CD1c-positive myeloid dendritic cell (primary cell): ENCODE results near the gene CRYBG3.

Source experiments
- DNase-seq: peaks from one replicate; pipeline ENCODE4 v3.0.0-alpha.2; 2016; ENCODE audit errors: extremely low spot score

The CRYBG3 gene

GRCh38 chr3:97838393-97838792 lies 16.6 kb downstream of the CRYBG3 start:
- no peak for DNase-seq

GRCh38 chr3:97839944-97840343 lies 18.1 kb downstream of the CRYBG3 start:
- no peak for DNase-seq

- DNase-seq = no peak
These were observed 19.5 kb downstream of the CRYBG3 start for GRCh38 chr3:97841304-97841703.

DNA sequence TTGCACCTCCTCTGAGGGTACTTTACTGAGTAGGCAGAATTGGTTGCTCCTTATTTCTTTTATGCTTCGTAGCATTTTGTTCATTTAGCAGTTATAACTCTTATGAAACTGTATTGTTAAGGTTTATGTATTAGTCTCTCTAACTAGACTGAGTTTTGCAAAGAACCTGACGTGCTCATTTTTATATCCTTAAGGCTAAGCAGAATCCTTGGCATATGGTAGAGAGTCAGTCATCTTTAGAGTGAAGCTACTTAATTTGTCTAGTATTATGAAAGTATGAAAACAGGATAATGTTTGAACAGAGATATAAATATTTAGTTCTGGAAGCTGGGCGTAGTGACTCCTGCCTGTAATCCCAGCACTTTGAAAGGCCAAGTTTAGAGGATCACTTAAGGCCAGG lies 20.1 kb downstream of the CRYBG3 start:
- no peak for DNase-seq

DNA sequence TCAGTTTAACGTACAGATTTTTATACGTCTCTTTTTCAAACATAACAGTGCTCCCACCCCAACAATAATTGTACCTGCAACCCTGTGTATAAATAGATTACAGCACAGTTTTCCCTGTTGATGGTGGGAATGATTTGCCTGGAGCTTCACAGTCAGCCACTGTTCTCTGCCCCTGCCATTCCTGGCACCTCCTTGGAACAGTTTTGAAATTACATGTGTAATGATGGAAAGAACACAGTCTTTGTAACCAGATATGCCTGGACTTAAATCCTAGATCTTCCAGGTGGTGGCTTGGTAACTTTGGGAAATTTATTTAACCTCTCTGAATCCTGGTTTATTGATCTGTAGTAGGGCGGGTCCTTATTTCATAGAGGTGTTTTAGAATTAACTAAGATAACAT lies 27.0 kb downstream of the CRYBG3 start:
- DNase-seq = no peak

- DNase-seq = no peak
These were observed 35.6 kb downstream of the CRYBG3 start for GRCh38 chr3:97857401-97857800.

DNA sequence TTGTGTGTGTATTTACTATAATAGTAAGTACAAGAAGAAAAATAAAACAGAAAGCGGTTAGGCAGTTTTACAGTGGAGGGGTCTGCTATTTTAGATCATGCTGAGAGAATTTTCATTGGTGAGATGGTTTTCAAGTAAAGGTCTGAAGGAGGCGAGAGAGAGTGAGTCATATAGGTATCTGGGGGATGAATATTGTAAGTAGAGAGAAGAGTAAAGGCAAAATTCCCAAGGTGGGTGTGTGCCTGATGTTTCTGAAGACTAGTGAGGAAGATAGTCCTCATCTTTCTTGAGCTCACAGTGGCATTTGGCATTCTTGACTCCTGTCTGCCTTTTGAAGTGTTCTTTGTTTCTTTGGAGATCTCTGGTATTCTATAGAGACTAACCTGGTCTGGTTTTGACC lies 38.6 kb downstream of the CRYBG3 start:
- DNase-seq = no peak

DNA sequence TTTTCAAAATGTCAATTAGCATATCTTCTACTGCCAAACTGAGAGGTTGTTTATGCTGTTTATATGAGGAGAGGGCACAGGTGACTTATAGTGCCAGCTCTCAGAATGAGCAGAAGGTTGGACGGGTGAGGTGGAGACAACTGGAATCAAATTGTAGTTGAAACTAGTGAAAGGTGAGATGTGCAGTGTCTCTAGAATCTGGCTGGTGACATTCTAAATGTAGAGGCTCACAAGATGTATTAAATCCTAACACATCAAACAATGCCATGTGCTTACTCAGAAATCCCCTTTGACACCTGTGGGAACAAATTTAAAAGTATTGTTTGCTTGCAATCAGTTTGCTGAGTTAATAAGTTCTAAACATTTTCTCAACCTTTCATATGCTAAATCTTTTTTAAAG lies 40.8 kb downstream of the CRYBG3 start:
- no peak for DNase-seq

- no peak for DNase-seq
These were observed 41.2 kb downstream of the CRYBG3 start for GRCh38 chr3:97863031-97863430.

GRCh38 chr3:97863775-97864174 lies 42.0 kb downstream of the CRYBG3 start:
- DNase-seq = no peak

DNA sequence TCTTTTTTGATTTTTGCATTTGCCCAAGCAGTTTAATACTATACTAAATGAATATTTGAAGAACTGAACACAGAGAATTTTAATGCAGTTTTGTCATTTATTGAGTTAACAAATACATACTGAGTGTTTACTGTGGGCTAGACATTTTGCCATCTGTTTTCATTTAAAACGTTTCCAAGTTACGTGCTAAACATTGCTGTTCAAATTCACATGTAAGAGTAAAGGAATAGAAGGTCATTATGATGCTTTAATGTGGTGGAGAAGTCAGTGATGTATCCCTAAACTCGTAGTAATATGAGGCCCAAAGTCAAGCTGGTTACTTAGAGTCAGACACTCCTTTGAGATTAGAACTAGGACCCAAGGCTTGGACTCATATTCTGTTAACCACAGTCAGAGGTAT lies 49.4 kb downstream of the CRYBG3 start:
- no peak for DNase-seq

DNA sequence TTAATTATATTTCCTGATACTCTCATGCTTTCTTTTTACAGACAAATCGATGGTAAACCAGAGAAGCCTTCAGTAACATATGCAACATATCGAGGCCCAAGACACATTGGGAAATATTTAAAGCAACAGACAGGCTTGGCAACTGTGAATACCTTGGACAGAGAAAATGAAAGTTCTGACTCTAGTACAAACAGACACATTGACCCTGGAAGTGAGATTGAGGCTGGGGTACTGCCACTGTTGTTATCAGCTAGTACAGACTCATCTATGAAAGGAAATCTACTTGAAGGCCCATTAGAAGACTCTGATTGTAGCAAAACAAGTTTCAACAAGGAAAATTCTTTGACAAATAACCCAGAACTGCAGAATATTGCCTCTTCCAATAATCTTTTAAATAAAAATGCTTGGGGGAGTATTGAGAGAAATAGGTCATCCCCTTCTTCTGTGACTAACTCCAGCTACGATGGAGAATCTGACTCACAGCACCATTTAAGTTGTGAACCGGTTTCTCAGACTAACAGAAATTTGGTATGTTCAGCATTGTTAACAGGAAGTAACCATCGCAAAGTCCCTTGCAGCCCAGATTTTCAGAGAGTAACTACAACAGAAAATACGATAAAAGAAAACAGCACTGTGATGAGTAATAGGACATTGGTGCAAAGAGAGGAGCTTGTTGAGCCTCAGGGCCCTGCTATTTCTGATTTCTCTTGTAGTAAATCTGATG lies 50.2 kb downstream of the CRYBG3 start:
- no peak for DNase-seq

DNA sequence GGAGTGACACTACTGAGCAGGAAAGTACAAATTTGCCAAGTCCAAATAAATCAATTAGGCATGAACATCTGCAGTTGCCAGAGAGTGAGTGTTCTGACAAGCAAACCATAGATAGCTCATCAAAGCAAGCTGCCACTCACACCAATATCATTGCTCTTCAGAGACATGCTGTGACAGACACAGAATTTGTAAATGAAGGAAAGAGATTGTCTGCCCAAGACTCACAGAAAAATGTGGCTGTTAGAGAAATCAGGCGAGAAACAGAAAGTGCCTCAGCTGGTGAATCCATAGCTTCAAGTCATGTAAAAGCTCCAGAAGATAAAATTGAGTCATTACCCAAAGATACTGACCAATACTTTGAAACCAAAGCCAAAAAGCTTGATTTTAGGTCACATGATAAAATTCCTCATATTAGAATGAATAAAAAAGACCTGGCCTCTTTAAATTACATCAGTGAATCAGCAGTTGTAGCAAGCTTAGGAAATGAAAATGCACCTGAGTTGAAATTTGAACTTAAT lies 50.8 kb downstream of the CRYBG3 start:
- no peak for DNase-seq

- no peak for DNase-seq
These were observed 58.5 kb downstream of the CRYBG3 start for GRCh38 chr3:97880267-97880666.

DNA sequence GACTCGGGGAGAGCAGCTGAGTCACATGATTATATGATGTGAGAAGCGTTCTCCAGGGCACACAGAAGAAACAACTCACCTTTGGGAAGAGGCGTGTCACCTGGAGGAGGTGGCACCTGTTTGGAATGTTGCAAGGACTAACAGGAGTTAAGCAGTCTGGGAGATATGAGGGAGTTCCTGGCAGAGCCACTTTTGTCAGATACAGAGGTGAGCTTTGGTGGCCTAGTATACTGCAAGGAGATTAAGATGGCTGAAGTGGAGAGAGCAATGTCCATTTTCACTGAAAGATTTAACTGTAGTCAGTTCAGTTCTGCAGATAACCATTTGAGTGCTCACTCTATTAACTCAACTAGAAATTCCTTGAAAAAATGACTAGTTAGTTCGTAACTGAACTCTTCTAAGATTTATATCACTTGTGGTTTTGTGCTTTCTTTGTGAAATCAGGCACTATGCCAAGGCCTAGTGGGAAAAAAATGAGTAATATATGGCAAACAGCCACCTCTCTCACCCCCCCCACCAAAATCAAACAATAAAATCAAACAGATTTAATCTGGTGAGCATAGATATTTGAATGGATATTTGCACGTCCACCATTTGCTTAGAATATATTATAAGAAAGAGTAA lies 61.3 kb downstream of the CRYBG3 start:
- no peak for DNase-seq

GRCh38 chr3:97883736-97884135 lies 61.9 kb downstream of the CRYBG3 start:
- DNase-seq = no peak

DNA sequence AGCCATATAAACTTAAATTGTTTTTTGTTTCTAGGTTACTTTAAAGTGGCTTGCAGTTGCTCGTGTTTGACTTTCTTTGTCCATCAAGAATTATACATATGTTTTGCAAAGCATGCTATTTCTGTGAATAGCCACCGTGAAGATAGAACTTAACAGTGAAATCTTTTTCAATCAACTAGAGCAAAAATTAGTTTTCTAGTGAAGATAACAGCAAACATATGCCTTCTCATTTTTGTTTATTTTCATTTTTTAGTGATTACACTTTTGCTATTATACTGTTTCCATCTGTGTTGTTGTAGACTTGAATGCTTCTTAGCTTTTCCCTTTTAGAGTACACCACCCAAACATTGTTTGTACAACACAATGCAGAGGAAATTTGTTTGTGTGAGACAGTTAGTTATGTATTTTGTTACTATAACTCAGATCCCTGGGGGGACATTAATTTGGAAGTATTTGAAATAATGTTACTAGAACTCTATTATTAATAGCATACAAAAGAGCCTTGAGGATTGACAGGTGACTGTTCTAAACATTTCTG lies 62.8 kb downstream of the CRYBG3 start:
- no peak for DNase-seq

- no peak for DNase-seq
These were observed 64.4 kb downstream of the CRYBG3 start for GRCh38 chr3:97885931-97886824.

GRCh38 chr3:97889814-97890213 lies 68.0 kb downstream of the CRYBG3 start:
- no peak for DNase-seq

- DNase-seq = no peak
These were observed 71.0 kb downstream of the CRYBG3 start for GRCh38 chr3:97892852-97893251.

- DNase-seq = no peak
These were observed 73.4 kb downstream of the CRYBG3 start for GRCh38 chr3:97895216-97895615.

DNA sequence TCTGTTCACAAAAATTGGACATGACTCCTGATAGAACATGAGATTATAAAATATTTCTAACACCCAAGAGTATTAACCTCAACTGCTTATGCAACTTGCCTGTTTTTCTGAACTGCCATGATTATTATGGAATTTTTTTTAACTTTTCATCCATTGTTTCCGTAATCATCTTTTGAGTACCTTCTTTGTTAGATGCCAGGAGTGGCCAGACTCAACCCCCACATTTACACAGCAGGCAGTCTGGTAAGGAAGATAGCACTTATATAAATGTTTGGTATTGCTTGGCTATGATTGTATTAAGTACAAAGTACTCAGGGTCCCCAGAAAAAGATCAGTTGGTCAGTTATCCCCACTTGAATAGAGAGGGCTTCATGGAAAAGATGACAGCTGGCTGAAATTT lies 74.3 kb downstream of the CRYBG3 start:
- no peak for DNase-seq
